Kidney capillary endothelial cell (primary cell): ENCODE measurements around the gene GMEB2.
"Not testable (repeated sequence)": the region's sequence is repeated elsewhere in the genome, so short reads cannot be mapped to it uniquely, and the experiment has no call there.

ENCODE experiments used
- DNase-seq: peaks from one replicate; pipeline ENCODE4 v3.0.0-alpha.2; 2018; ENCODE audit warnings: low spot score

Gene GMEB2, protein sequence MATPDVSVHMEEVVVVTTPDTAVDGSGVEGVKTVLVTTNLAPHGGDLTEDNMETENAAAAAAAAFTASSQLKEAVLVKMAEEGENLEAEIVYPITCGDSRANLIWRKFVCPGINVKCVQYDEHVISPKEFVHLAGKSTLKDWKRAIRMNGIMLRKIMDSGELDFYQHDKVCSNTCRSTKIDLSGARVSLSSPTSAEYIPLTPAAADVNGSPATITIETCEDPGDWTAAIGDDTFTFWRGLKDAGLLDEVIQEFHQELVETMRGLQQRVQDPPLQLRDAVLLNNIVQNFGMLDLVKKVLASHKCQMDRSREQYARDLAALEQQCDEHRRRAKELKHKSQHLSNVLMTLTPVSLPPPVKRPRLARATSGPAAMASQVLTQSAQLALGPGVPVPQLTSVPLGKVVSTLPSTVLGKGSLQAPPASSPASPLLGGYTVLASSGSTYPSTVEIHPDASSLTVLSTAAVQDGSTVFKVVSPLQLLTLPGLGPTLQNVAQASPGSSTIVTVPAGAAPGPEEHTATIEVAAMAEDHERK

GRCh38 chr20:63626424-63627128, at the start of gene GMEB2:
Gene GMEB2, minus strand, starts transcription at chr20:63627101. Its CDS starts 7,704 bp downstream, at chr20:63619397.
- peak; percentile 53 for DNase-seq

DNA sequence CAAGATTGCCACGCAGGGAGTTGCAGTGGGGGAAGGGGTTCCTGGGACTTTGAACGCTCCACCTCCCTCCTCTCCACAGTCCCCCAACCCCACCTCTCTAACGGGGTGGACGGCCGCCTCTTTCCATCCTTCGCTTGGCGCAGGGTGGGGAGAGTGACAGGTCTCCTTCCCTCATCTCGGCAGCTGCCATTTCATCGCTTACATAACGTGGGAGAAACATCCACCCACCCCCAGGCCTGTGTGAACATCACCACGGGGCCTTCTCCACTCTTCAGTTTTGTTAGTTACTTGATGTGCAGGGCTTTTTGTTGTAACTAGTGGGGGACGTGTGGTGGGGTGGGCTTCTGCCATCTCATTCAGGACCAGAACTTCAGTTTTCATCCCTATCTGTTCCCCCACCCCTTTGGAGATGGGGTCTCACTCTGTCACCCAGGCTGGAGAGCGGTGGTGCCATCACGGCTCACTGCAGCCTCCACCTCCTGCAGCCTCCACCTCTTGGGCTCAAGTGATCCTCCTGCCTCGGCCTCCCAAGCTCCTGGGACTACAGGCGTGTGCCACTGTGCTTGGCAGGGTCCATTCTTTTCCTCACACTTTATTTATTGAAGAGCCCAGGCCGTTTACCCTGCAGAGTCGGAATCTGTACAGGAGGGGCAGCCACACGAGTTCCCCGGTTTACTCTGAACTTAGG, 48.9 kb upstream of the GMEB2 start:
- DNase-seq: no peak

- no peak for DNase-seq
Observed at GRCh38 chr20:63673951-63674350, 47.0 kb upstream of the GMEB2 start.

DNA sequence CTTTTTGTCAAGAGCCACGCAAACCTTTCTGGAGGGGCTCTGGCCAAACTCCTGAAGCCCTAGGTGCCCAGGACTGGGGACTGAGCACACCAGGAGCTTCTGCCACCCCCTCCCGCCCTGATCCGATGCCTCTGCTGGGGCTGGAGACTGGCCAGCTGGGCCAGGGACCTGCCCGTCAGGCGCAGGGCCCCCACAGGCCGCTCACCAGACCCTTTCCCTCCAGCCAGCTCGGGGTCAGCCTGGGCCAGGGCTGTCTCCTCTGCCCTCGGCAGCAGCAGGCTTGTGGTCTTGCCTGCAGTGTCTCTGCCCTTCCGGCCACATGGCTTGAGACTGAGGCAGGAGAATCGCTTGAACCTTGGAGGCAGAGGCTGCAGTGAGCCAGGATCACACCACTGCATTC, 45.8 kb upstream of the GMEB2 start:
- no peak for DNase-seq

- DNase-seq: not testable (repeated sequence)
Observed at GRCh38 chr20:63671695-63672094, 44.8 kb upstream of the GMEB2 start.

- DNase-seq: no peak
Observed at GRCh38 chr20:63668351-63668750, 41.5 kb upstream of the GMEB2 start.

DNA sequence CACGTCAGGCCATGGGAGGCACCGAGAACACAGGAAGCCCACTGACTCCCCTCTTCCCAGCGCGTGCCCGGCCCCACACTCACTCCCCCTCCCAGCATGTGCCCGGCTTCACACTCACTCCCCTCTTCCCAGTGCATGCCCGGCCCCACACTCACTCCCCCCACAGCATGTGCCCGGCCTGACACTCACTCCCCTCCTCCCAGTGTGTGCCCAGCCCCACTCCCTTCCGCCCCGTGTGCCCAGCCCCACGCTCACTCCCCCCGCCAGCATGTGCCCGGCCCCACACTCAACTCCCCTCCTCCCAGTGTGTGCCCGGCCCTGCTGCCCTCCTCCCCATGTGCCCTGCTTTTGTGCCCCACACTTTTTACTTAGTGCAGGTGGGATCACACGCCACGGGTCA, 41.0 kb upstream of the GMEB2 start:
- DNase-seq: no peak

DNA sequence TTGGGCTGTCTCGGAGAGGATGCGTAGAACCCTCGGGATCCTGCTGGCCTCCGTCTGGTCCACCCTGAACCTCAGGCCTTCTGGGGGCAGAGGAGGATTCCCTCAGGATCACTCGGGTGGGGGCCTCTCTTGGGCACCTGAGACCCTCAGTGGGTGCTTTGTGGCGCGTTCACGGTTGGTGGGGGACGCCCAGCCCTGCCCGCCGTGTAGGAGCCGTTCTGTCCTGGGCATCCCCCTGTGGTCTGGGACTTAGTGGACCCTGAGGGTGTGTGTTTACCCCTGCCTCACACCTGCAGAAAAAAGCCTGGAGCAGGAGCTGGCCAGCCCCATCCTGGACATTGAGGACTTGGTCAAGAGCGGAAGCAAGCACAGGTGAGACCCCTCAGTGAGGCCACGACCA, 38.8 kb upstream of the GMEB2 start:
- no peak for DNase-seq

GRCh38 chr20:63664861-63665594, 38.1 kb upstream of the GMEB2 start:
- DNase-seq: no peak

DNA sequence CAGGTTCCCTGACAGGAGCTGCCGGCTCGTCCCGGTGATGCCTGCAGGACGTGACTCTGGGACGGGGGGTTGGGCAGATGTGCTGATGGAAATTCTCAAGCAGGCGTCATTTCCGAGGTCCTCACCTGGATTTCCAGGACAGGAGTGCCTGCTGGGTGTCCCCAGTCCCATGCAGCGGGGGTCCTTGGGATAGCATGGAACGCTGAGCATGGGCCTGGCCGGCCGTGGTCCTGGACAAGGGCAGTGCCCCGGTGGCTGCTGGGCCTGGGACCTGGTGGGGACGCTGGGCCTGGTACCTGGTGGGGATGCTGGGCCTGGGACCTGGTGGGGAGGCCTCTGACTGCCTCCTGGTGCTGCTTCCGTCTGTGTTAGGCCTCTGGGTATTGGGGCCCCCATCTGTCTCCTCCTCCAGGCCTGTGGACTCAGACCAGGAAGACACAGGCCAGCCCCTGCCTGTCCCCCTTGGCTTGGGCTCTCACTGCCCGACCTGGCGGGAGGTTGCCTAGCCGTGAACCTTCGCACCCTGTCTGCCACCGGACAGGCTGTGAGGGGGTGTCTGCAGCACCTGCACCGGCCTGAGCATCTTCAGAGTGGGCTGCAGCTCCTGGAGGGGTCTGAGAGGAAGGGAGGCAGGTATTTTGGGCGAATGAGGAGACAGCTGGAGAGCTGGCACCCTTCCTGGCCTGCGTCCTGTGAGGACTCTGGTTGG, 37.4 kb upstream of the GMEB2 start:
- no peak for DNase-seq

DNA sequence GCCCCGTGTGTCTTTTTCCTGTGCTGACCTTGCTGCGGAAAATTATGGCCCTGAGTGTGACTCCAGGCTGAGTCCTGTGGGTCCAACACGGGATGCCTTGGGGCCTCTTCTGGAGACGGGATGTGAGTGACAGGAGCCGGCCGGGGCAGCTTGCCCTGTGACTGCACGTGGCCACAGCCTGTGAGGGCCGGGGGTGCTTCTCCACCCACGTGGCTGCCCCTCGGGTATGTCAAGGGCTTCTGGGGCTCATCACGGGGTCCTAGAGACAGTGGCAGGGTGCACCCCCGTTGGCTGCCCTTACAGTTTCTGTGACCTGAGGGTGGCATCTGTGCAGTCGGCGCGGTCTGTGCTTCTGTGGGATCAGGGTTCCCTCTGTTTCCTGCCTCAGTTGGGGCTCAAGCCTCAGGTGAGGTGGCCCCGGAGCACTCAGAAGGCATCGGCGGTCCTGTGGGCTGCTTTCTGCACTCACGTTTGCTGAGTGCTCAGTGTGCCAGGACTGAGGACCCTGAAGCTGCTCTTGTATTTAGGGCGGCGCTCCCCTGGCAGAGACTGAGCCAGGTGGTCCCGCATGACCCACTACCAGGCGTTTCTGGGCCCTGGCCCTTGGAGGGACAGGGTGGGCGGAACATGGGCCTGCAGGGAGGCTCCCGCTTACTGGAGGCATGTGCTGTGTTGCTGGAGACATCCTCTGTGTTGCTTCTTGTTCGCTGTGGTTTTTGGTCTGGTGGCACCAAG, 36.6 kb upstream of the GMEB2 start:
- no peak for DNase-seq

DNA sequence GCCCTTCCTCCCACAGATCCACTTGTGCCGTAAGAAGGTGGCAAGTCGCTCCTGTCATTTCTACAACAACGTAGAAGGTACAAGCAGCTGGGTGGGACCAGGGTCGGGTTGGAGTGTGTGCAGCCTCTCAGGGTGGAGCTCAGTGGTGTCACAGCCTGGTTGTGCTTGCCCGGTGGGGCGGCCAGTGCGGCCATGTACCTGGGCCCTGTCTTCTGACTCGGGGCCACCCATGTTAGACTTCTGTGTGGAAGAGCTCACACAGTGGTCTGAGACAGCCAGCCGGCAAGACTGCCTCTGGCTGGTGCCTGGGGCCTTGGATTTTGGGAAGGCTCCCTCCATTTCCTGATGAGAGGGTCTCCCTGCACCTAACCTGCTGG, 35.9 kb upstream of the GMEB2 start:
- no peak for DNase-seq

DNA sequence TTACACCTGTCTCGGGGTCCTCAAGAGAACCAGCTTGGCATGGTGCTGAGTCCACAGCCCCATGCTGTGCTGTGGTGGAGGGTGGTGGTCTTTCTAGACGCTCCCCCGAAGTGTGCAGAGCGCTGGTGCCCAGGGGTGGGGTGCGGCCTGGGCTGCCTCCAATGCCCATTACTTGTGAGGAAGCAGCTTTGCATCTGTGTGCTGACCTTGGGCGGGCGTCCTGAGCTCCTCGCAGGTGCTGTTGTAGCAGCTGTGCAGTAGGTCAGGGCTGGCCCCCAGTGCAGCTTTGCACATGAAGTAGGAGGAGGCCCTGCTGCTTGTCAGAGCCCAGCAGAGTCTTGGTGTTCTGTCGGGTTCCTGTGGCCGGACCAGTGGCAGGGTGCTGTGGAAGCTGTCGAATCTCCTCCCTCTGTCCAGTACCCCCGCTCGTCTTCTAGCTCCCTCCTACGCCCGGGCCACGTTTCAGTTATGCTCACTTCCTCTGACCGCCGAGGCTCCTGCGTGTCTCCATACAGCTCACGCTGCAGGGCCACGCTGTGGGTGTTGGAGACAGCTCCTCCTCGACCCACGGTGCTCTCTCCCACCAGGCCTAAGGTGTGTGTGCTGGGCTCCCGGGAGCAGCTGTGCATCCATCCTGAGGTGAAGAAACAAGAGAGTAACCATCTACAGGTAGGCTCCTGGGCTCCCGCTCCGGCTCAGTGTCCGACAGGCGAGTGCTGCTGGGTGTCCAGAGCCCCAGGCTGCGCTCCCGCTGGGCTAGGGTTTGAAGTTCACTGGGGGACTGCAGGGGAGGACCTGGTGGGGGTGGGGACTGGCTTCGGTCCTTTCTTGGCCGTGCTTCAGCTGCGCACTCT, 35.3 kb upstream of the GMEB2 start:
- DNase-seq: no peak

- no peak for DNase-seq
Observed at GRCh38 chr20:63661108-63661507, 34.2 kb upstream of the GMEB2 start.

DNA sequence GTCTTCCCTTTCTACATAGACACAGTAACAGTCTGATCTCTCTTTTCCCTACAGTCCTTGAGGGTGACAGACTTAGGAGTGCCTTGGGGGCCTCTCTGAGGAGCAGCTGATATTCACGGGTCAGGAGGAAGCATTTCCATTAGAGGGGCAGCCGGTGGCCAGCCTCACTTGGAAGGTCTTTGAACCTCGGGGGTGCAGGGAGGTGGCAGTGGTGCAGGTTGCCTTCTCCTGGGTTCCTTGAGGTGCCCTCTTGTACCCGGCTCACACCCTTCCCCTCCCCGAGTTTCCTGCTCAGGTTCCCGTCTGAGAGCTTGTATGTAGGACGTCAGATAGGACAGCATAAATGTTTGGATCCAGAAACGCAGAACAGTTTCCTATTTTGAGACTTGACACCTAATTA, 33.7 kb upstream of the GMEB2 start:
- no peak for DNase-seq

- DNase-seq: not testable (repeated sequence)
Observed at GRCh38 chr20:63660174-63660573, 33.3 kb upstream of the GMEB2 start.

DNA sequence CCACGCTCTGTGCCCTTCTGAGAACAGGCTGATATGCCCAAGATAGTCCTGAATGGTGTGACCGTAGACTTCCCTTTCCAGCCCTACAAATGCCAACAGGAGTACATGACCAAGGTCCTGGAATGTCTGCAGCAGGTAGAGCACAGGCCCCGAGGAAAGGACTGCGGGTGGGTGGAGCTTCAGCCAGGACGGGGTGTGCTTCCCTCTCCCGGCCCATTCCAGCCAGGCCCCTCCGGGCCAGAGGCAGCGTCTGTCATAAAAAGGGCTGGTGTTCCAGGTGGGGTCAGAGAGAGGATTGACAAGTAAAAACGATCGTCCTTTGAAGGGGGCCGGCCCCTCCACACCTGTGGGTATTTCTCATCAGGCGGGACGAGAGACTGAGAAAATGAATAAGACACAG, 32.5 kb upstream of the GMEB2 start:
- DNase-seq: no peak

GRCh38 chr20:63658749-63659187, 31.9 kb upstream of the GMEB2 start:
- DNase-seq: no peak

- peak; percentile 88 for DNase-seq
Observed at GRCh38 chr20:63657937-63658748, 31.2 kb upstream of the GMEB2 start, which contains the start of gene RTEL1. Gene RTEL1, plus strand, starts transcription at chr20:63658312. Its CDS starts 1,091 bp downstream, at chr20:63659403.
